C4-2B (cell line): Measurements from ENCODE around the gene B4GALT1.

ENCODE experiments used
- H3K27ac ChIP-seq: fragments of 450-650 bp; 2 replicates; pipeline ENCODE4 v1.5.1; 2017
- CTCF ChIP-seq: fragments of 450-650 bp; conservative IDR thresholded peaks from 2 replicates; pipeline ENCODE4 v1.5.1; 2017; ENCODE audit warnings: mild to moderate bottlenecking
- ZFX ChIP-seq: fragments of 450-650 bp; IDR thresholded peaks from 2 replicates; pipeline ENCODE4 v1.6.1; 2017

B4GALT1 gene

GRCh38 chr9:33123407-33124031, 43.6 kb downstream of the B4GALT1 start:
- no peak for TF ChIP-seq CTCF
- no peak for TF ChIP-seq ZFX
- H3K27ac ChIP-seq = no peak overlapping the region

DNA sequence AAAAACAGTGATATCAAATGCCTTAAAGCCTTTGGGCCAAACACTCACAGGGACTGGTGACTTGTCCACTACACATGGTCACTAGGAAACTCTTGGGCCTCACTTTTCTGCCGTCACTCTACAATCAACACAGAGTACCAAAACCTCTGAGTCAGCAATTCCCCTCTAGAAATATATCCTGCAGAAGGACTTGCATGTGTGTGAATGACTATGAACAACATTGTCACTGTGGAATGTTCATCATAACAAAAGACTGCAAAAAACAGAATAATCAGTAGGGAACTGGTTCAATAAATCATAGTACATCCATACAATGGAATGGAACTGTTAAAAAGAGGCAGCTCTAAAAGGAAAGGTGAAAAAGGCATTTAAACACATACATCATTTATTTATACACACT, 46.5 kb downstream of the B4GALT1 start:
- H3K27ac ChIP-seq = no peak overlapping the region
- TF ChIP-seq CTCF = no peak
- no peak for TF ChIP-seq ZFX

DNA sequence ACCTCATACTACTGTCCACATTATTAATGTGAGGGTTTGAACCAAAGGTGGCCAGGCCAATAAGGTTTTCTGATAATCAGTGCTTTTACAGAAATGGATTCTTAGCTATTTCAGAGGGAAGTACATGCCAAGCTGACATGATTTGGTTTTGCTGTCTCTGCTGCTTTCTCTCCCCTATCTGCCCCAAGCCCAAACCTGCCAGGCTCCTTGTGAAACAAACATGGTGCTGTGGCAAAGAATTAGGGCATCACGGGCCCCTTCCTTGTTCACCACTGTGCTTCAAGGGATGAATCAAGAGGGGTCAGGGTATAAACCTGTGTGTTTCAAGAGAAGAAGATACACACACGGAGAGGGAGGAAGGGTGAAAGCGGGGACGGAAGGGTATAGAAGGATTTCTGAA, 49.3 kb downstream of the B4GALT1 start:
- TF ChIP-seq CTCF = no peak
- TF ChIP-seq ZFX = no peak
- no peak overlapping the region for H3K27ac ChIP-seq

GRCh38 chr9:33117306-33117705, 49.8 kb downstream of the B4GALT1 start:
- no peak overlapping the region for H3K27ac ChIP-seq
- TF ChIP-seq CTCF = no peak
- TF ChIP-seq ZFX = no peak

- TF ChIP-seq ZFX (no peak), CTCF (no peak)
These were observed 50.3 kb downstream of the B4GALT1 start for GRCh38 chr9:33116860-33117259.

GRCh38 chr9:33114746-33115145, 52.4 kb downstream of the B4GALT1 start:
- TF ChIP-seq CTCF = no peak
- TF ChIP-seq ZFX = no peak
- H3K27ac ChIP-seq = no peak overlapping the region

More at GRCh38 chr9:33116860-33117259, 50.3 kb downstream of the B4GALT1 start:
- H3K27ac ChIP-seq = no peak overlapping the region

DNA sequence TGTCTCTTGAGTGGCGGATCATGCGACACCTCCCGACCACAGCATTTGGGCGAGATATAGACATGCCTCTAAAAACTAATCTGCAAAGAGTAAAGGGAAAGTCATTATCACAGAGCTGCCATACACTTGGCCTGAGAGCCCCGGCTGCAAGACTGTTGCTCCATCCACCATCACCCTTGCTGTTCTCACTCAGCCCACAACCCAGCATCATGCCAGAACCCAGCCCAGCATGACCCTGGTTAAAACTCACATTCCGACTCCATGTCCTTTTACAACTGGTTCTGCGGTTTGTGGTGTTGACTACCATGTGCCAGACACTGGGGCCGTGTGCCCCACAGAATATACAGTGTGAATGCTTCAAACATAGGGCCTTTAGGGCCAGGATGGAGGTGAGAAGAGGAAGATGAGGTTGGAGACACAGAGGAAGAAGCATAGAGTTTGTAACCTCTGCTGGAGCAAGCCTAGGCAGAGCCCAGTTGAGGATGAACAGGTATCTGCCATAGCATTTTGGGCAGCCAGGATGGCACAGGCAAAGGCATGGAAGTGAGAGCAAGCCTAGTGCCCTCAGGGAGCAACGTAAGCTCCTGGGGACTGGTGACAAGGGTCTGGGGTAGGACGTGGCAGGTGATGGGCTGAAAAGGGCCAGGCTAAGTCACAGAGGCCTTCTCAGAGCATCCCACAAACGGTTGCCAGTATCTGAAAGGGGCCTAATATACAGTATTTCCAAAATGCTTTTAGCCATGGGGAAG, 53.2 kb downstream of the B4GALT1 start:
- H3K27ac ChIP-seq = no peak overlapping the region
- TF ChIP-seq CTCF (no peak), ZFX (no peak)
